Gastroesophageal sphincter (tissue), 3 donors: ENCODE measurements around the gene GOLGA3.

ENCODE experiments used
- POLR2A ChIP-seq, 2 donors: fragments of 450-650 bp; IDR thresholded peaks; one replicate each; pipeline ENCODE4 v1.6.1; 2017; ENCODE audit warnings: antibody characterized with exemption in 2 of 2, mild to moderate bottlenecking in 2 of 2, moderate library complexity in 1 of 2
- TF ChIP-seq, protein P1 (sequence below), 4 experiments: fragments of 200-600 bp in 2 of 4; fragments of 450-650 bp in 2 of 4; sonication (generic) in 1 of 4; IDR thresholded peaks; one replicate each; pipeline ENCODE4 v1.5.1; 2017 to 2019; ENCODE audit warnings: antibody characterized with exemption in 4 of 4, mild to moderate bottlenecking in 2 of 4, moderate library complexity in 2 of 4

DNA sequence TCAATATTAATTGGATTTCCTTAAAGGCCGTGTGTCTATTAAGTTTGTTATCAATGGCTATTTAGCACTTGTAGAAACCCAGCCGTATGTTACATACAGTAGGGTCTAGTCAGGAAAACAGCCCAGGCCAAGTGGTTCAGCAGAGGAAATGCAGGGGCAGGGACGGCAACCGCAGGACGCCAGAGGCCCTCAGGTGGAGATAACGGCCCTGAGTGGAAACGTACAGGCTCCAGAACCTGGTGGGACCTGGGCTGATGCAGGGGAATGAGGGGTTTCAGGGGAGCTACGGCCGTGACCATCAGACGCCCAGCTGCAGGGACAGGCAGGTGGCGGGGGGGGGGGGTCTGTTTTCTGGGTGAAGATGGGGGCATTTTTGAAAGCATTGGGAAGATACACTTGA lies 63.3 kb downstream of the GOLGA3 start:
- TF ChIP-seq POLR2A (IDR thresholded peaks at IDR 0.05), result no peak
- TF ChIP-seq, protein P1, sequence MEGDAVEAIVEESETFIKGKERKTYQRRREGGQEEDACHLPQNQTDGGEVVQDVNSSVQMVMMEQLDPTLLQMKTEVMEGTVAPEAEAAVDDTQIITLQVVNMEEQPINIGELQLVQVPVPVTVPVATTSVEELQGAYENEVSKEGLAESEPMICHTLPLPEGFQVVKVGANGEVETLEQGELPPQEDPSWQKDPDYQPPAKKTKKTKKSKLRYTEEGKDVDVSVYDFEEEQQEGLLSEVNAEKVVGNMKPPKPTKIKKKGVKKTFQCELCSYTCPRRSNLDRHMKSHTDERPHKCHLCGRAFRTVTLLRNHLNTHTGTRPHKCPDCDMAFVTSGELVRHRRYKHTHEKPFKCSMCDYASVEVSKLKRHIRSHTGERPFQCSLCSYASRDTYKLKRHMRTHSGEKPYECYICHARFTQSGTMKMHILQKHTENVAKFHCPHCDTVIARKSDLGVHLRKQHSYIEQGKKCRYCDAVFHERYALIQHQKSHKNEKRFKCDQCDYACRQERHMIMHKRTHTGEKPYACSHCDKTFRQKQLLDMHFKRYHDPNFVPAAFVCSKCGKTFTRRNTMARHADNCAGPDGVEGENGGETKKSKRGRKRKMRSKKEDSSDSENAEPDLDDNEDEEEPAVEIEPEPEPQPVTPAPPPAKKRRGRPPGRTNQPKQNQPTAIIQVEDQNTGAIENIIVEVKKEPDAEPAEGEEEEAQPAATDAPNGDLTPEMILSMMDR (IDR thresholded peaks at IDR 0.05), result no peak
